Transverse colon (tissue), 4 donors: ENCODE data around the gene N4BP2.
"Not testable (repeated sequence)": the region's sequence is repeated elsewhere in the genome, so short reads cannot be mapped to it uniquely, and the experiment has no call there.

Experiments used
- CTCF ChIP-seq, 5 experiments: fragments of 200-600 bp in 3 of 5; fragments of 450-650 bp in 2 of 5; sonication (generic) in 3 of 5; IDR thresholded peaks; 1 replicate in 2 of 5; 2 replicates in 3 of 5; pipeline ENCODE4 v1.5.1; 2016 to 2017; ENCODE audit warnings: antibody characterized with exemption in 5 of 5, inconsistent platforms in 3 of 5, mild to moderate bottlenecking in 2 of 5, moderate library complexity in 1 of 5
- POLR2A ChIP-seq: fragments of 450-650 bp; IDR thresholded peaks from one replicate; pipeline ENCODE4 v1.6.1; 2016; ENCODE audit warnings: antibody characterized with exemption, mild to moderate bottlenecking, moderate library complexity
- POLR2AphosphoS5 ChIP-seq, 3 donors: sonication (generic); formaldehyde crosslinking; IDR thresholded peaks; one replicate each; pipeline ENCODE4 v1.6.1; 2016; ENCODE audit warnings: antibody characterized with exemption in 3 of 3

- not testable (repeated sequence) for TF ChIP-seq CTCF (IDR thresholded peaks at IDR 0.05); POLR2A; POLR2AphosphoS5 (IDR thresholded peaks at IDR 0.05)
These were observed 35.5 kb upstream of the N4BP2 start for GRCh38 chr4:40021116-40021515.
